ENCODE results near the gene PTRH2. TPM values are rescaled to one million over a fixed set of nuclear protein-coding genes. Genes with fewer than 3 reads are reported as not detected.

Gene PTRH2
- total RNA-seq, 1 donor from 2014 or later: 10.9 TPM

DNA sequence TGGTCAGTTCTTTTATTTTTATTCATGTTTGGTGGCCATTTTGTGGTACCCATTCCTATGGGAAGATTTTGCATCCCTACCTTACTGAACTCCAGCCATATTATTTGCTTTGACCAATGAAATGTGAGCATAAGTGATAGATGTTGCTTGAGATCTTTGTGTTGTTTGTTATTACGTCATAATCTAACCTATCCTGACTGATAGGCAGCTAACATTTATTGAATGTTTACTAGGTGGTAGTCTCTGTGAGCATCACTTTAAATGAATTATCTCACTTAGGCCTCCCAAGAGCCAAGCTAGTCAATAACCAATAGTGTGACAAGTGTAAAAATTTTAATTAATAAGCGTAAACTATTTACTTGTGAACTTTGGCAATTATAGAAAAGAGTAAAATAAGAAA, 37.8 kb upstream of the PTRH2 start:
- intact Hi-C loops (cut with micrococcal nuclease): no loop called here
- peaks cover 20% of the 10 kb centered on the region for H3K36me3 ChIP-seq
- no peak for DNase-seq
- no peaks in the 10 kb centered on the region for H3K27me3 ChIP-seq (ENCODE audit: low read depth)
- H3K27ac ChIP-seq (replicated peaks): no peak overlapping the region
- TF ChIP-seq, protein P1, sequence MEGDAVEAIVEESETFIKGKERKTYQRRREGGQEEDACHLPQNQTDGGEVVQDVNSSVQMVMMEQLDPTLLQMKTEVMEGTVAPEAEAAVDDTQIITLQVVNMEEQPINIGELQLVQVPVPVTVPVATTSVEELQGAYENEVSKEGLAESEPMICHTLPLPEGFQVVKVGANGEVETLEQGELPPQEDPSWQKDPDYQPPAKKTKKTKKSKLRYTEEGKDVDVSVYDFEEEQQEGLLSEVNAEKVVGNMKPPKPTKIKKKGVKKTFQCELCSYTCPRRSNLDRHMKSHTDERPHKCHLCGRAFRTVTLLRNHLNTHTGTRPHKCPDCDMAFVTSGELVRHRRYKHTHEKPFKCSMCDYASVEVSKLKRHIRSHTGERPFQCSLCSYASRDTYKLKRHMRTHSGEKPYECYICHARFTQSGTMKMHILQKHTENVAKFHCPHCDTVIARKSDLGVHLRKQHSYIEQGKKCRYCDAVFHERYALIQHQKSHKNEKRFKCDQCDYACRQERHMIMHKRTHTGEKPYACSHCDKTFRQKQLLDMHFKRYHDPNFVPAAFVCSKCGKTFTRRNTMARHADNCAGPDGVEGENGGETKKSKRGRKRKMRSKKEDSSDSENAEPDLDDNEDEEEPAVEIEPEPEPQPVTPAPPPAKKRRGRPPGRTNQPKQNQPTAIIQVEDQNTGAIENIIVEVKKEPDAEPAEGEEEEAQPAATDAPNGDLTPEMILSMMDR (IDR thresholded peaks at IDR 0.05; ENCODE audit: borderline replicate concordance): no peak
- H3K4me1 ChIP-seq: peaks cover 3% of the 10 kb centered on the region
- H3K4me3 ChIP-seq: no peak overlapping the region
- H3K9me3 ChIP-seq (replicated peaks): no peaks in the 10 kb centered on the region

DNA sequence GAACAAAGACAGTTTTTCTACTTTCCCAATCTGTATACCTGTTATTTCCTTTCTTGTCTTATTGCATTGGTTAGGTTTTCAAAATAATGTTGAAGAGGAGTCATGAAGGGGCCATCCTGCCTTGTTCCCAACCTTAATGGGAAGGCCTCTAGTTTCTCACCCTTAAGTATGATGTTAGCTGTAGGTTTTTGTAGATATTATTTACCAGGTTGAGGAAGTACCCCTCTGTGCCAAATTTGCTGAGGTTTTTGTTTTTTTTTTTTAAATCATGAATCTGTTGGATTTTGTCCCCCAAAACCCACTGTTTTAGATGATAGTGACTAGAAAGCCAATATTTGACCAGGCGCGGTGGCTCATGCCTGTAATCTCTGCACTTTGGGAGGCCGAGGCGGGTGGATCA, 36.6 kb upstream of the PTRH2 start:
- no peak overlapping the region for H3K4me3 ChIP-seq
- no peak for DNase-seq
- H3K4me1 ChIP-seq: peaks cover 3% of the 10 kb centered on the region
- H3K27me3 ChIP-seq (ENCODE audit: low read depth): no peaks in the 10 kb centered on the region
- H3K9me3 ChIP-seq (replicated peaks): no peaks in the 10 kb centered on the region
- peaks cover 21% of the 10 kb centered on the region for H3K36me3 ChIP-seq
- TF ChIP-seq, protein P1 (IDR thresholded peaks at IDR 0.05; ENCODE audit: borderline replicate concordance): no peak
- intact Hi-C loops (cut with micrococcal nuclease): no loop called here
- no peak overlapping the region for H3K27ac ChIP-seq (replicated peaks)

DNA sequence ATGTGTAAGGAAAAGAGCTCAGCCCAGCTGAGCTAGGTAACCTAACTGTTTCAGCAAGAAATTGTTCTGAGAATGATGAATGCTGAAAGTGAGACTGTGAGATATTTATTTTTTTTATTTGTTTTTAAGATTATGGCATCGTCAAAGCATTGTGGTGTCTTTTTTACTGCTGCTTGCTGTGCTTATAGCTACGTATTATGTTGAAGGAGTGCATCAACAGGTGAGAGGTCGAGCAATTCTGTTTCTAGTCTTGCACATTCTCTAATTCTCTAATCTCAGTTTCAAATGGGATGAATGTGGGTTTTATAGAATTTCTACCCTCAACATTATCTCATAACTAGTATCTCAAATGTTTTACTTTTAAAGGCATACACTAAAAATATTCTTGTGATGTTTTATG, 30.1 kb upstream of the PTRH2 start:
- H3K4me3 ChIP-seq: no peak overlapping the region
- TF ChIP-seq, protein P1 (IDR thresholded peaks at IDR 0.05; ENCODE audit: borderline replicate concordance): no peak
- H3K4me1 ChIP-seq: peaks cover 10% of the 10 kb centered on the region
- DNase-seq: no peak
- peak overlapping the region; percentile 80 for H3K27ac ChIP-seq (replicated peaks)
- H3K36me3 ChIP-seq: peaks cover 38% of the 10 kb centered on the region
- intact Hi-C loops (cut with micrococcal nuclease): no loop called here
- no peaks in the 10 kb centered on the region for H3K27me3 ChIP-seq (ENCODE audit: low read depth)
- H3K9me3 ChIP-seq (replicated peaks): no peaks in the 10 kb centered on the region

DNA sequence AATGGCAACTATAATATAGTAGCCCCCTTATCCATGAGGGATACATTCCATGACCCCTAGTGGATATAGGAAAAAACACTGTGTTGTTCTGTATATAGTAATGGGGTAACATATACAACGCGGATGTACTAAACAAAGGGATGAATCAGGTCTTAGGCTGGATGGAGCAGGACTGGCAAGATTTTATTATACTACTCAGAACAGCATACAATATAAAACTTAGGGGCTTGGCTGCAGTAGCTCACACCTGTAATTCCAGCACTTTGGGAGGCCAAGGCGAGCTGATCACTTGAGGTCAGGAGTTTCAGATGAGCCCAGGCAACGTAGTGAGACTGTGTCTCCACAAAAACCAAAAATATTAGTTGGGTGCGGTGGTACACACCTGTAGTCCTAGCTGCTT, 27.0 kb upstream of the PTRH2 start:
- TF ChIP-seq, protein P1 (IDR thresholded peaks at IDR 0.05; ENCODE audit: borderline replicate concordance): no peak
- Histone ChIP-seq H3K4me3 (no peak overlapping the region), H3K27me3 (ENCODE audit: low read depth) (no peaks in the 10 kb centered on the region), H3K9me3 (replicated peaks) (no peaks in the 10 kb centered on the region), H3K27ac (replicated peaks) (no peak overlapping the region), H3K36me3 (peaks cover 32% of the 10 kb centered on the region), H3K4me1 (peaks cover 31% of the 10 kb centered on the region)
- intact Hi-C loops (cut with micrococcal nuclease): no loop called here
- DNase-seq: no peak

DNA sequence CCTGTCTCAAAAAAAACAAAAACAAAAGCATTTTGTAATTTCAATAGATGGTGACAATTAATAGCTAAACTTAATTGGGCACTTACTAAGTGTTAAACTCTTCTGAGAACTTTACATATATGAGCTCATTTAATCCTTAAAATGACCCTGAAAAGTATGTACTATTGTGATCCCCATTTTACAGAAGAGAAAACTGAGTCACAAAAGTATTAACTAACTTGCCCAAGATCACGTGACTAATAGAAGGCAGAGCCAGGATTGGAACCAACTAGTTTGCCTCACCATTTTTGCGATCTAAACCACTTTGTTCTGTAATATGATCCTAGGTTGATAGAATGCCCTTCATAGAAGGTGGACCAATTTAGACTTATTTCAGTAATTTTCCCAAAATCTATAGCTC, 26.5 kb upstream of the PTRH2 start:
- H3K27ac ChIP-seq (replicated peaks): no peak overlapping the region
- no peak overlapping the region for H3K4me3 ChIP-seq
- H3K4me1 ChIP-seq: peaks cover 31% of the 10 kb centered on the region
- no peak for DNase-seq
- peaks cover 32% of the 10 kb centered on the region for H3K36me3 ChIP-seq
- H3K9me3 ChIP-seq (replicated peaks): no peaks in the 10 kb centered on the region
- intact Hi-C loops (cut with micrococcal nuclease): no loop called here
- H3K27me3 ChIP-seq (ENCODE audit: low read depth): no peaks in the 10 kb centered on the region
- TF ChIP-seq, protein P1 (IDR thresholded peaks at IDR 0.05; ENCODE audit: borderline replicate concordance): no peak

Measured in left ventricle myocardium inferior (tissue), 1 donor.